Omental fat pad (tissue), 4 donors: ENCODE data around the gene CBLN1. TPM values are rescaled to one million over a fixed set of nuclear protein-coding genes. Genes with fewer than 3 reads are reported as not detected.

Experiments
- ATAC-seq: fragments of 150-250 bp; one replicate; pipeline ENCODE4 v1.9.1; 2016; ENCODE audit warnings: mild to moderate bottlenecking, moderate library complexity; ENCODE audit not compliant: low FRiP score
- DNase-seq: peaks from one replicate; pipeline ENCODE4 v3.0.0-alpha.2; 2019; ENCODE audit warnings: low spot score
- total RNA-seq, 4 donors: library from RNA; depleted of rRNA; stranded (reverse); fragments of >200 nt; gene quantifications; one replicate each; pipeline ENCODE4 v1.1.0, GENCODE V29; 2016
- TF ChIP-seq, protein P1 (sequence below), 3 donors: fragments of 450-650 bp; IDR thresholded peaks; one replicate each; pipeline ENCODE4 v1.5.1; 2016 to 2017; ENCODE audit warnings: antibody characterized with exemption in 3 of 3, mild to moderate bottlenecking in 3 of 3, moderate library complexity in 2 of 3

CBLN1 gene
- total RNA-seq, 4 donors from 2014 or later, result 0.19 to 4.9 TPM; not detected in 2

DNA sequence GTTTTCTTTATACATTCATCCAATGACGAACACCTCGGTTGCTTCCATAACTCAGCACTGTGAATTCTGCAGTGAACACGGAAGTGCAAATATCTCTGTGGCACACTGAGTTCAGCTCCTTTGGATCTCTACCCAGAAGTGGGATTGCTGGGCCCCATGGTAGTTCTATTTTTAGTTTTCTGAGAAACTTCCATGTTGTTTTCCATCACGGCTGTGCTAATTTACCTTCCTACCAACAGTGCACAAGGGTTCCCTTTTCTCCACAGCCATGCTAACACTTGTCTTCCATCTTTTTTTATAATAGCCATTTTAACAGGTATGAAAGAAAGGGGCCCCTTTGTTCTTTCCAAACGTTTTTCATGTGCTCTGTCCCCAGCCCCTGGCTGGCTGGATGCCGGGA is 30.2 kb upstream of the CBLN1 start:
- DNase-seq (no peak), ATAC-seq (no peak)
- TF ChIP-seq, protein P1, sequence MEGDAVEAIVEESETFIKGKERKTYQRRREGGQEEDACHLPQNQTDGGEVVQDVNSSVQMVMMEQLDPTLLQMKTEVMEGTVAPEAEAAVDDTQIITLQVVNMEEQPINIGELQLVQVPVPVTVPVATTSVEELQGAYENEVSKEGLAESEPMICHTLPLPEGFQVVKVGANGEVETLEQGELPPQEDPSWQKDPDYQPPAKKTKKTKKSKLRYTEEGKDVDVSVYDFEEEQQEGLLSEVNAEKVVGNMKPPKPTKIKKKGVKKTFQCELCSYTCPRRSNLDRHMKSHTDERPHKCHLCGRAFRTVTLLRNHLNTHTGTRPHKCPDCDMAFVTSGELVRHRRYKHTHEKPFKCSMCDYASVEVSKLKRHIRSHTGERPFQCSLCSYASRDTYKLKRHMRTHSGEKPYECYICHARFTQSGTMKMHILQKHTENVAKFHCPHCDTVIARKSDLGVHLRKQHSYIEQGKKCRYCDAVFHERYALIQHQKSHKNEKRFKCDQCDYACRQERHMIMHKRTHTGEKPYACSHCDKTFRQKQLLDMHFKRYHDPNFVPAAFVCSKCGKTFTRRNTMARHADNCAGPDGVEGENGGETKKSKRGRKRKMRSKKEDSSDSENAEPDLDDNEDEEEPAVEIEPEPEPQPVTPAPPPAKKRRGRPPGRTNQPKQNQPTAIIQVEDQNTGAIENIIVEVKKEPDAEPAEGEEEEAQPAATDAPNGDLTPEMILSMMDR (IDR thresholded peaks at IDR 0.05), result no peak

DNA sequence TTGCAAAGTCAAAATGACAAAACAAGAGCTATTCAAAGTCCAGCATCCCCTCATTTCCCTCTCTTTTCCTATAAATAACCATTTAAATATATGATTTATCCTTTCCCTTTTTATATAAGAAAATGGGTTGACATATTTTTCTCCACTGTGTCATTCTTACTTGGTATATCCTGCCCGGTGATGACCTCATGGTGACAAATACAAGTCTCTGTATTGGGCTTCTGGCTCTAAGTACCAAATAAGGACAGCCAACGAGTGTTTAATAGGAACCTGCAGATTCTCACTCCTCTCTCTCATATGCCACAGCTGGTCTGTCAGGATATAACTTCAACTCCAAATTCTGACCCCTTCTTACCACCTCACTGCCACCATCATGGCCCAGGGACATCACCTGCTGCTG is 25.5 kb upstream of the CBLN1 start:
- TF ChIP-seq, protein P1 (IDR thresholded peaks at IDR 0.05), result no peak
- DNase-seq (no peak), ATAC-seq (no peak)

DNA sequence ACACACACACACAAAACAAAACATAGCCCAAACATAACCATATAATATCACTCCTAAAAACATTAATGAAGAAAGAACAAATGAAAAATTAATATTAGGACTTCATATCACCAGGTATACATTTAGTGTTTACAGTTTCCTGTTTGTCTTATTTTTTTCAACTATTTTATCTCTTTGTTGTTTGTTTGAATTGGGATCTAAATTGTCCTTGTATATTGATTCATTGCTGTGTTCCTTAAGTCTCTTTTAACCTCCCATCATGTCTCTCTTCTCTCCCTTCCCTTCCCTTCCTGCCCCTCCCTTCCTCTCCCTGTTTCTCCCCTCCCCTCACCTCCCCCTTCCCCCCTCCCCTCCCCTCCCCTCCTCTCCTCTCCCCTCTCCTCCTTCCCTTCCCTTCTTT is 23.8 kb upstream of the CBLN1 start:
- ATAC-seq (no peak), DNase-seq (no peak)
- TF ChIP-seq, protein P1 (IDR thresholded peaks at IDR 0.05), result no peak

DNA sequence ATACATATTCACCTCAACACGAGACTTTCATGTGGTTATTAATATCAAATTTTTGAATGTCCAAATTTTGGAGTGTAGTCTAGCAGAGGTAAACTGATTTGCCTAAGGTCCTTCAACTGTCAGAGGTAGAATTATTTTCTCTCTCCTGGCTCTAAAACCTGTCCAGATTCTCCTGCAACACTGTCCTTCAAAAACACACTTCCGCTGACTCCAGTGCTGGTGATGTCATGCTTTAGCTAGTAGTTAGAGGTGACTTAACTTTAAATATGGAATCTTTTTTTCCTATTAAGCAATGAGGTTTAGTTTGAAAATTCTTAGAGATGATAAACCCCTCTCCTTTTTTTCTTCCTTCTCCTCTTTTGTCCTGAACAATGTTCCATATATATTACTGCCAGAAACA is 10.8 kb upstream of the CBLN1 start:
- ATAC-seq (no peak), DNase-seq (no peak)
- TF ChIP-seq, protein P1 (IDR thresholded peaks at IDR 0.05), result no peak

DNA sequence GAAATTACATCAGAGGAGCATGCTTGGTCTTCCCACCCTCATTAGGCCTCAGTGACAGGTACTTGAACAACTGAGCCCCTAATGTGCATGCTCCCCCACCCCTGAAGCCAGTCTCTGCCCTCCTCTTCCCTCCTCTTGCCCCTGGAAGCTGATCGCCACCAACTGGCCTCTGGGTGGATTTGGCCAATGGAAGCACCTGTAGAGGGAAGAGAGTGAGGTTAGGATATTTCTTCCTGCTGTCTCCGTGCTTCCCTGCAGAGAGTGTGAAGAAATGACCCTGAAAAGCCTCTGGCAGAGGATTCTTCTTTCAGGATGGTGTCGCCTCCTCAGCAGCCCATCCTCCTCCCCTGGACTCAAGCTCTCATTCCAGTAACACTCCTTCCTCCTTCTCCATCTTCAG is 5.9 kb upstream of the CBLN1 start:
- ATAC-seq (no peak), DNase-seq (no peak)
- TF ChIP-seq, protein P1 (IDR thresholded peaks at IDR 0.05), result no peak

DNA sequence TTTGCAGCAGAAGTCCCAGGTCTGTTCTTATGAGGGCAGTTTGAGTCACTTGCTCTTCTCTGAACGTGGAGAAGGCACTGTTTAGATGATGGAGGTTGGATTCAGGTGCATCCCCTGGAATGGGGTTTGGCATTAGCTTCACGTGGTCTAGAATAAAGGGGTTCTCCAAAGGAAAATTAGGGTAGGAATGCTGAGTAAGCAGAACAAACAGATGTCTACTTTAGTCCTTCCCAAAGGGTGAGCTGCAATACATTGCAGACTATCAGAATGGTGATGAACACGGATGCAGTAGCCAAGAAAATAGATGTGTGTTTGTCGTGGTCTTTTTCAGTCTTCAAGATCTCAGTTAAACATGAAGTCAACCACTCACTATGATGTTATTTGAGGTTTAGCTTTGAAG is 3.3 kb upstream of the CBLN1 start:
- TF ChIP-seq, protein P1 (IDR thresholded peaks at IDR 0.05), result no peak
- DNase-seq (no peak), ATAC-seq (no peak)

DNA sequence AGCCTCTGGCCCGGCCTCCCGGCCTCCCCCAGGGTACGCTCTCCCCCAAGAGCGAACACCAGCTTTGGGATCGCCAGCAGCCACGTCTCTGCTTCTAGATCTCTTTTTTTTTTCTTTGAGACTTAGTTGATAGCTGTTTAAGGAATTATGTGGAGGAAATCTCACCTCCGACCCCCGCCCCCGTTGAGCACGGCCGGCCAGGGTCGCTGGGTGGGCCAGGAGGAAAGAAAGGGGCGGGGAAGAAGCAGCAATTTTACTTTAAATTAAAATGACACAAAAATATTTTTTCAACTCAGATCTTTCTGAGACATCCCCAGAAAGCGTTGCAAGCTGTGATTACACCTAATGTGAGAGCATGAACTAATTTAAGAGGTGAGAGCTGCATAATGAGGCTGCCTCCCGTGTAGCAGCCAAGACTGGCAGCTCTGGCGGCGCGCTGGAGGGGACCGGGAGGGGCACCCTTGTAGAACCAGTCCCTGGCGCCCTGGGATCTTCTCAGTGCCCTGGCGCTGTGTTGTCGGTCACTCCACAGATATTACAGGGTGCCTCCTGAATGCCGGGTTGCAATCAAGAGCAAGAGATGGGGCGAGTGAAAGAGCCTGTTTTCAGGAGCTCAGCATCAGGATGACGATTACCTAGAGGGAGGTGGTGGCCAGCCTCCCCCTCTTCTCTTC is 1.9 kb upstream of the CBLN1 start:
- ATAC-seq (no peak), DNase-seq (no peak)
- TF ChIP-seq, protein P1 (IDR thresholded peaks at IDR 0.05), result no peak
